Measurements from ENCODE around the gene NUP35. TPM values are rescaled to one million over a fixed set of nuclear protein-coding genes. Genes with fewer than 3 reads are reported as not detected.
A peak's percentile ranks its signal among the peaks of the same experiment; 100 is the strongest.

The NUP35 gene, protein sequence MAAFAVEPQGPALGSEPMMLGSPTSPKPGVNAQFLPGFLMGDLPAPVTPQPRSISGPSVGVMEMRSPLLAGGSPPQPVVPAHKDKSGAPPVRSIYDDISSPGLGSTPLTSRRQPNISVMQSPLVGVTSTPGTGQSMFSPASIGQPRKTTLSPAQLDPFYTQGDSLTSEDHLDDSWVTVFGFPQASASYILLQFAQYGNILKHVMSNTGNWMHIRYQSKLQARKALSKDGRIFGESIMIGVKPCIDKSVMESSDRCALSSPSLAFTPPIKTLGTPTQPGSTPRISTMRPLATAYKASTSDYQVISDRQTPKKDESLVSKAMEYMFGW
- 10 to 100 TPM; 23.1 to 23.9 TPM for total RNA-seq

- Mint-ChIP-seq H3K27ac (peak within 1 kb of the TSS; percentile 95), H3K27me3 (ENCODE audit: low read depth) (peaks cover 21% of the 10 kb centered on the region), H3K36me3 (ENCODE audit: insufficient read depth in 2 of 2) (peaks cover 1 to 9% of the 10 kb centered on the region in 2 donors), H3K4me1 (ENCODE audit: low read depth) (peaks cover 43% of the 10 kb centered on the region), H3K9me3 (no peaks in the 10 kb centered on the region), H3K4me3 (peak within 1 kb of the TSS; percentile 91 to 98)
- peak; percentile 96 for ATAC-seq (replicated peaks in 1 of 2)
- peak; percentile 84 for DNase-seq
Observed at GRCh38 chr2:183124222-183124956, at the start of gene NUP35. Gene NUP35, plus strand, starts transcription at chr2:183124443. Its CDS starts 15 bp downstream, at chr2:183124458.

GRCh38 chr2:183078163-183078463, 46.1 kb upstream of the NUP35 start:
- no peaks in the 10 kb centered on the region for H3K27me3 Mint-ChIP-seq (ENCODE audit: low read depth)
- peak in 1 of 2 donors; percentile 52 for ATAC-seq (replicated peaks in 1 of 2)

DNA sequence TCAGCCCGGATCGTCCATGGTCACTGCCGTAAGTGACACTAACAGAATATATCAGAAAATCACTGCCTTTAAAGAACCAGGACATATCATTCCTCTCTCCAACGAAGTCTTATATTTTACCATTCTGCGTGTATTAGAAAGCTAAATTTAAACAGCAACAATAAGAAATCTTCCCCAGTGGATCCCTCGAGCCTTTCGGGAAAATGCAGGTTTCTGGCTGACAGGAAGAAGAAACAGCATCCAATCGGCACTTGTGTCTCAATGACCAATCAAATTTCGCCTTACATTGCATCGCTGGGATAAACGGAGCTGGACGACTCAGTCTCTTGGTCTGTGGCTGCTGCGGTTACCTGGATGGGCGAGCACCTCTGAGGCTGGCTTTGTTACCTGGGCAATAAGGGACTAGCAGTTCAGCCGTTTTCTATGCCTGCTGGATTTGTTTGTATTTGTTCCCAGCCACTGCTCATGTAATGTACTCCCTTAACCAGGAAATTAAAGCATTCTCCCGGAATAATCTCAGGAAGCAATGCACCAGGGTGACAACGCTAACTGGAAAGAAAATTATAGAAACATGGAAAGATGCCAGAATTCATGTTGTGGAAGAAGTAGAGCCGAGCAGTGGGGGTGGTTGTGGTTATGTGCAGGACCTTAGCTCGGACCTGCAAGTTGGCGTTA, 45.6 kb upstream of the NUP35 start, which contains the start of gene DUSP19:
DUSP19 (plus strand) TSS at position 284 of the 675 bp plus-strand sequence; CDS start at position 471, 187 bp downstream.
- Mint-ChIP-seq H3K9me3 (no peaks in the 10 kb centered on the region), H3K27me3 (ENCODE audit: low read depth) (no peaks in the 10 kb centered on the region), H3K4me1 (ENCODE audit: low read depth) (peaks cover 9% of the 10 kb centered on the region), H3K4me3 (peak within 1 kb of the TSS; percentile 90 to 99), H3K27ac (peak within 1 kb of the TSS; percentile 88), H3K36me3 (ENCODE audit: insufficient read depth in 2 of 2) (no peaks in the 10 kb centered on the region)
- ATAC-seq (replicated peaks in 1 of 2) (peak; percentile 96 to 97), DNase-seq (peak; percentile 85 to 88)

More at GRCh38 chr2:183078163-183078463, 46.1 kb upstream of the NUP35 start:
- H3K4me1 Mint-ChIP-seq (ENCODE audit: low read depth): peaks cover 9% of the 10 kb centered on the region
- H3K36me3 Mint-ChIP-seq (ENCODE audit: insufficient read depth in 2 of 2): no peaks in the 10 kb centered on the region
- DNase-seq: no peak
- H3K9me3 Mint-ChIP-seq: no peaks in the 10 kb centered on the region
- H3K4me3 Mint-ChIP-seq: peak overlapping the region; percentile 90 to 99
- H3K27ac Mint-ChIP-seq: peak overlapping the region; percentile 88

DNA sequence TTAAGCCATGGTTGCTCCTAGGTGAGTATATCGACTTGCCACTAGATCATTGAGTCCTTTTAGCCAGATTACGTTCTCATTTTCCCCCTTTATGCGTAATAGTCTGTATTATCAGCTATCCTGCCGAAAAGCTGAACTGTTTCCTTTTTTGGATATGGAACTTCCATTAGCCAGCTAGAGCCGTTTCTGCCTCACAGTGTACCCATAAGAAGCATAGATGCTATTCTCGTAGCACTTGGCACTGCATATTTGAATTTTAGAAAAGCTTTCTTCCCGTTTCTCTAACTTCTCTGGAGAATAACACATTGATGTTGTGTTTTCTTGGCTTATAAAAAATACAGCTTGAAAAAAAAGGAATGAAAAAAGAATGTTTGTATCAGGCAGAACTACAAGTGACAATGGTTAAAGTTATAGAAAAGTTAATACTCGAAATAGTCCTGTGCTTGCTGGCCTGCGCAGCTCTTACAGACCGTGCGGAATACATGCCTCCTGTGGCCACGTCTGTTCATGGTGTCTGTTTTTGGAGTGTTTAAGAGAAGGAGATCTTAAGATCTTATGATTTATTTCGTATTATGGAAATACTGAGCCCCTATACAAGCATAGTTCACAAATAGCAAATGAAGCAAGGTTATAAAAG, 45.0 kb upstream of the NUP35 start:
- Mint-ChIP-seq H3K9me3 (no peaks in the 10 kb centered on the region), H3K27ac (peak overlapping the region; percentile 78), H3K36me3 (ENCODE audit: insufficient read depth in 2 of 2) (no peaks in the 10 kb centered on the region), H3K4me1 (ENCODE audit: low read depth) (peaks cover 9% of the 10 kb centered on the region), H3K27me3 (ENCODE audit: low read depth) (no peaks in the 10 kb centered on the region), H3K4me3 (peak overlapping the region; percentile 90 to 99)
- no peak for DNase-seq
- ATAC-seq (replicated peaks in 1 of 2): peak; percentile 10 to 22

- Mint-ChIP-seq H3K4me1 (ENCODE audit: low read depth) (peaks cover 9% of the 10 kb centered on the region), H3K27ac (no peak overlapping the region), H3K4me3 (no peak overlapping the region), H3K9me3 (no peaks in the 10 kb centered on the region), H3K27me3 (ENCODE audit: low read depth) (no peaks in the 10 kb centered on the region), H3K36me3 (ENCODE audit: insufficient read depth in 2 of 2) (no peaks in the 10 kb centered on the region)
- ATAC-seq (replicated peaks in 1 of 2) (no peak), DNase-seq (no peak)
Observed at GRCh38 chr2:183081911-183082310, 42.3 kb upstream of the NUP35 start.

DNA sequence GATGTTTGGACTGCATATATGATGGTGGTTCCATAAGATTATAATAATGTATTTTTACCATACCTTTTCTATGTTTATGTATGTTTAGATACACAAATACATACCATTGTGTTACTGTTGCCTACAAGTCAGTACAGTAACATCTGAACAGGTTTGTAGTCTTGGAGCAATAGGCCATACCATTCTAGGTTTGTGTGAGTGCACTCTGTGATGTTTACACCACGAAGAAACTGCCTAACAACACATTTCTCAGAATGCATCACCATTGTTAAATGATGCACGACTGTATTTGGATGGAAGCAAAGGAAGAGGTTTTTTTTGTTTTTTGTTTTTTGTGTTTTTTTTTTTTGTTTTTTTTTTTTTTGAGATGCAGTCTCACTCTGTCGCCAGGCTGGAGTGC, 36.2 kb upstream of the NUP35 start:
- Mint-ChIP-seq H3K27ac (no peak overlapping the region), H3K27me3 (ENCODE audit: low read depth) (no peaks in the 10 kb centered on the region), H3K4me1 (ENCODE audit: low read depth) (no peaks in the 10 kb centered on the region), H3K9me3 (no peaks in the 10 kb centered on the region), H3K4me3 (no peak overlapping the region), H3K36me3 (ENCODE audit: insufficient read depth in 2 of 2) (no peaks in the 10 kb centered on the region)
- ATAC-seq (replicated peaks in 1 of 2) (no peak), DNase-seq (no peak)

GRCh38 chr2:183089192-183089851, 34.9 kb upstream of the NUP35 start:
- Mint-ChIP-seq H3K9me3 (no peaks in the 10 kb centered on the region), H3K27me3 (ENCODE audit: low read depth) (no peaks in the 10 kb centered on the region), H3K4me1 (ENCODE audit: low read depth) (no peaks in the 10 kb centered on the region), H3K27ac (no peak overlapping the region), H3K36me3 (ENCODE audit: insufficient read depth in 2 of 2) (no peaks in the 10 kb centered on the region), H3K4me3 (no peak overlapping the region)
- no peak for DNase-seq
- no peak for ATAC-seq (replicated peaks in 1 of 2)

DNA sequence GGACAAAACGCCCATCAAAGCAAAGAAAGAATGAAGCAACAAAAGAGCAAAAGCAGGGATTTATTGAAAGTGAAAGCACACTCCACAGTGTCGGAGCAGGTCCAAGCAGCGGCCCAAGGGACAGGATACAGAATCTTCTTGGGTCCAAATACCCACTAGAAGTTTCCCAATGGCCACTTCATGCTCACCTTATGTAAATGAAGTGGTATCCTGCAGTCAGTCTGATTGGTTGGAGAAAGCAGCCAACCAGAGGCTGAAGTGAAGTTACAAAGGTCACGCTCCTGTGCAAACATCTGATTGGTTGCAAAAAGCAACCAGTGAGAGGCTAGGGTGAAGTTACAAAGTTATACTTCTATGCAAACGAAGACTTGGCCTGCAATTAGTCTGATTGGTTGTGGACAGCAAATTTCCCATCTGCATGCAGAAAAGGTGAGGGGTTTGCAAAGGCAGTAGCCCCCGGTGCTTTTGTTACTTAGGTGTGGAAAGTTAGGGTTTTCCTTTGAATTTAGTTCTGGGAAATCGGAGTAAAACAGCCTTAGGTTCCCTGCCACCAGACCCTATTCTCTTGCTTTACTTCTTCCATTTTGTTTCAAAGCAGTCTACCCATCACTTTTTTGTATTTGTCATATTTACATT, 32.8 kb upstream of the NUP35 start:
- Mint-ChIP-seq H3K4me1 (ENCODE audit: low read depth) (no peaks in the 10 kb centered on the region), H3K27ac (no peak overlapping the region), H3K9me3 (no peaks in the 10 kb centered on the region), H3K36me3 (ENCODE audit: insufficient read depth in 2 of 2) (no peaks in the 10 kb centered on the region), H3K27me3 (ENCODE audit: low read depth) (no peaks in the 10 kb centered on the region), H3K4me3 (no peak overlapping the region)
- DNase-seq (no peak), ATAC-seq (replicated peaks in 1 of 2) (no peak)

- no peaks in the 10 kb centered on the region for H3K27me3 Mint-ChIP-seq (ENCODE audit: low read depth)
- no peak overlapping the region for H3K4me3 Mint-ChIP-seq
Observed at GRCh38 chr2:183091954-183092345, 32.3 kb upstream of the NUP35 start.

GRCh38 chr2:183093857-183094657, 30.2 kb upstream of the NUP35 start:
- Mint-ChIP-seq H3K27me3 (ENCODE audit: low read depth) (no peaks in the 10 kb centered on the region), H3K9me3 (no peaks in the 10 kb centered on the region), H3K27ac (no peak overlapping the region), H3K4me1 (ENCODE audit: low read depth) (no peaks in the 10 kb centered on the region), H3K36me3 (ENCODE audit: insufficient read depth in 2 of 2) (no peaks in the 10 kb centered on the region), H3K4me3 (no peak overlapping the region)
- ATAC-seq (replicated peaks in 1 of 2) (no peak), DNase-seq (no peak)

More at GRCh38 chr2:183091954-183092345, 32.3 kb upstream of the NUP35 start:
- H3K27ac Mint-ChIP-seq: no peak overlapping the region
- no peak for DNase-seq
- no peaks in the 10 kb centered on the region for H3K9me3 Mint-ChIP-seq
- H3K4me1 Mint-ChIP-seq (ENCODE audit: low read depth): no peaks in the 10 kb centered on the region
- no peak for ATAC-seq (replicated peaks in 1 of 2)
- no peaks in the 10 kb centered on the region for H3K36me3 Mint-ChIP-seq (ENCODE audit: insufficient read depth in 2 of 2)

GRCh38 chr2:183105402-183106134, 18.7 kb upstream of the NUP35 start:
- H3K4me3 Mint-ChIP-seq: no peak overlapping the region
- no peaks in the 10 kb centered on the region for H3K4me1 Mint-ChIP-seq (ENCODE audit: low read depth)
- no peak for DNase-seq
- H3K36me3 Mint-ChIP-seq (ENCODE audit: insufficient read depth in 2 of 2): no peaks in the 10 kb centered on the region
- no peak for ATAC-seq (replicated peaks in 1 of 2)
- peaks cover 7% of the 10 kb centered on the region for H3K27me3 Mint-ChIP-seq (ENCODE audit: low read depth)
- H3K27ac Mint-ChIP-seq: no peak overlapping the region
- no peaks in the 10 kb centered on the region for H3K9me3 Mint-ChIP-seq
